Measurements from ENCODE around the gene STAT4.

Gene STAT4

GRCh38 chr2:190994148-190994547, 156.6 kb downstream of the STAT4 start:
- no peak for DNase-seq (ENCODE audit: low spot score)

DNA sequence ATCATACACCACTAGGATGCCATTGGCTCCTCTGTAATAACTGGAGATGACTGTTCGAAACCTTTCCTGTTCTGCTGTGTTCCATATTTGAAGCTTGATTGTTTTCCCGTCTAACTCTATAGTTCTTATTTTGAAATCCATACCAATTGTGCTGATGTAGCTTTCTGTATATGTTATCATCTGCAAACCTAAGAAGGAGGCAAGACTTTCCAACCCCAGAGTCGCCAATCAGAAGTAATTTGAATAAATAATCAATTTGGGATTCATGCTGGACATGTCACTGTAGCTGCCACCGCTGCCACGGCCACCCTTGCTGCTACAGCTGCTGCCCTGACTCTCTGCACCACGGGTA, 157.5 kb downstream of the STAT4 start:
- DNase-seq (ENCODE audit: low spot score): no peak

- DNase-seq (ENCODE audit: low spot score): no peak
Observed at GRCh38 chr2:190990132-190990531, 160.7 kb downstream of the STAT4 start.

- DNase-seq (ENCODE audit: low spot score): no peak
Observed at GRCh38 chr2:190988910-190989309, 161.9 kb downstream of the STAT4 start.

GRCh38 chr2:190987938-190988337, 162.9 kb downstream of the STAT4 start:
- no peak for DNase-seq (ENCODE audit: low spot score)

DNA sequence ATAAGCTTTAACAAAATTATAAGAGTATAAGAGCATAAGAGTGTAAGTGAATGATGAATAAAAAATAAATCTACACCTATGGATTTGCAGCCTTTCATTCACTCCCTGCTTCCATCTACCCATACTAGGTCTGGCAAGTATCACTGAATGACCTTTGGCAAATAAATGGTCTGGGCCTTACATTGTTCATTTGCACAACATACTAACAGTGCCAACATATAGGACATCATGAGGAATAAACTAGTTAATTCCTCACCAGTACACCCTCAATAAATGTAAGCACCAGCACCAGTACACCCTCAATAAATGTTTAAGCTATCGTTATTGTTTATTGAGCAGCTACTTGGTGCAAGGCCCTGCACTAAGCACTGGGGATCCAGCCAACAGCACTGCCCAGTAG, 163.7 kb downstream of the STAT4 start:
- no peak for DNase-seq (ENCODE audit: low spot score)

DNA sequence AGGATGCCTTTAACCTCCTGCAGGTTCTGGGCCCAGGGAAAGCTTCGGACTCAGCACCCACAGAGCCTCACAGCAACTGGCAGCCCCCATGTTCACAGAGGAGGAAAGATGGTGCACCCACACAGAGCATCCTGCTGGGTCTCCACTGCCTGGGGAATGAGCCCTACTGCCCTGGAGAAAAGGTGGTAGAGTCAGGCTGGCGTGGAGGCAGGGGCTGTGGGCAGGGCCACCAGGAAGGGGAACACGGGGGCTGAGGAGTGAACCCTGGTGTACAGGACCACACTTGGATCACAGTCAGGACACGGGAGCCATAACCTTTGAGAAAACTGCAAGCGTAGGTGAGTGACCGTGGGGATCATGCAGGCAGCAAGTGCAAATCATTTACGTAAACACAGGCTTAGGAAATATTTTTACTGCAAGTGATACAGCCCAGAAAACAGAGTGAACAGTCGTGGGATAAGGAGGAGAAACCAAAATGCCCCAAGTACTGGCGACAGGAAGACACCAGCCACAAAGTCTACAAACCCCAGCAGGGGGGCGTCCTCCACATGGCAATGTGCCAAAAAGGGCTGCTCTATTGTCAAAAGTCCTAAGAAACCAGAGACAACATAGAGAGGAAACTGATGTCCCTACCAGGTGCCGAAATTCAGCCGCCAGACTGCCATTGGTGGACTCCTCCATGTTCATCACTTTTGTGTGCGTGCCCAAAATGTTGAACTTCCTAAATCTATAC, 164.4 kb downstream of the STAT4 start:
- no peak for DNase-seq (ENCODE audit: low spot score)

DNA sequence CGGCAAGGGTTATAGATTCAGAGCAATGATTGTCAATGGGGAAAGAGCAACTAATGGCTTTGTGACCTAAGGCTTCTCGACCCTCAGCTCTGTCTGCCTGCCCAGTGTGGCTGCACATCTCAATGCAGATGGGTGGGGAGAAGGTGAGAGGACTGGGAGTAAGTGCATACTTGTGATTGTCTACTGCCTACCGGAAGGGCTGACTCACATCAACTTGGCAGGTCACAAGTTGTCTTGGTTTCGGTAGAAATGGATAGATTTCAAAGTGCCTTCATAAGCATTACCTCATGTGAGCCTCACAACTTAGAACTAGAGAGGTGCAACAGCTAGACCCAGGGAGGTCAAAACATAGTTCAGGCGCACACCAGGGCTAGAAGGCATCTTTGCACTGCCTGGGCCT, 166.2 kb downstream of the STAT4 start:
- DNase-seq (ENCODE audit: low spot score): no peak

DNA sequence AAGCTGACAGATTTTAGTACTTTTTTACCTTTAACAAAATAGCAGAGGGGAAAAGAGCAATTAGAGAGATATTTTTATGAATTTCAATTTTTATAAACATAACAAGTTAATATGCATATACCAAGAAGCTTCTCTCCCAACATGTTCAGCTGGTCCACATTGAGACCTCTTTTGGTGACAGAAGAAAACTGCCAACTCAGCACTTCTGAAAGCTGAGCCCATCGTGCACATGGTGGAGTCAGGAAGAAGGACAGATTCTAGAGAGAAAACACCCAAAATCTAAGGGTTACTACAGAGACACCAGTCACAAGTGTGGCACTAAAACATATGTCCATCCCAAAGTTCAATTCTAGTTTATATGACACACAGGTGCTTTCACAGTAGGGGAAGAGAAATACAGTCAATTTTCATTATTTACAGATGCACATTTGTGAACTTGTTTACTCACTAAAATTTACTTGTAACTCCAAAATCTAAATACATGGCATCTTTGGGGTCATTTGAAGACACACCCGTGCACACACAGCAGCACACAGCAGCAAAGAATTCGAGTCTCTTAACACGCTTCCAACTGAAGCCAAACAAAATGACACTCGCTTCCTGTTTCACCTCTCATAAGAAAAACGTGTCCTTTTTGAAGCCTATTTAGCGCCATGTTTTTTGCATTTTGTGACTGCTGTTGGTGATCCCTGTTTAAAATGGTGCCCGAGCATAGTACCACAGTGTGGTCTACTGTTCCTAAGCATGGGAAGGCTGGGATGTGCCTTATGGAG, 168.3 kb downstream of the STAT4 start:
- no peak for DNase-seq (ENCODE audit: low spot score)

DNA sequence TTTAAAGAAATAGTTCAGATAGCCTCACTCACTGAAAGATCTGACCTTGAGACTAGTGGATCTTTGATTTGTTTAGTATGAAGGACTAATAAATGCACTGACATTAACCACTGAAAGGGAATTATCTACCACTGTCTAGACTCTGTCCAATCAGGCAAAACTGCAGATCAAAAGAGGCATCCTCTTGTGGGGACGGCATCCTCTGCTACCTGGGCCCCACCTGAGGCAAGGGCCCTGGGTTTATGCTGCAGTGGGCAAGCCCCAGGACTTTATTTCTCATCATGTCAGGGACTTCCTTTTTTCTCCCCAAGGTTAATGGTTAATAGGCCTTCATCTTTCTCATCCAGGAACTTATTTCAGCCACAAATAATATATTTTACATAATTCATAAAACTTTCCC, 169.1 kb downstream of the STAT4 start:
- no peak for DNase-seq (ENCODE audit: low spot score)

DNA sequence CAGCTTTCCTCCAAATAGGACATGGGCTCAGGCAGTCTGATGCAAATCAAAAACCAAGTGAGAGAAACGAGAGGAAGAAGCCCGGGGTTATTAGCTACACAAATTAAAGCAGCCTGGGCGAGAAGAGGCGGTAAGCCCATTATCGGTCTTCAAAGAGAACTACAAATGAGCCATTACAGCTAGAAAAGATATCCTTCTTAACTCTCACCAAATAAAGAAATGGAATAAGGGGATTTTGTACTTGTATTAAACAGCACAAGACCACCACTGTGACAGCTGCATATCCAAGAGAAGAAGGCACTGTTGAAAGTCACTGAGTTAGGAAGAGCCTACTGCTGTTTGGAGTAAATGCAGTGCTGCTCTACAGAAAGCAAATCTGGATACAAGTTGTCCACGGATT, 169.5 kb downstream of the STAT4 start:
- DNase-seq (ENCODE audit: low spot score): no peak

DNA sequence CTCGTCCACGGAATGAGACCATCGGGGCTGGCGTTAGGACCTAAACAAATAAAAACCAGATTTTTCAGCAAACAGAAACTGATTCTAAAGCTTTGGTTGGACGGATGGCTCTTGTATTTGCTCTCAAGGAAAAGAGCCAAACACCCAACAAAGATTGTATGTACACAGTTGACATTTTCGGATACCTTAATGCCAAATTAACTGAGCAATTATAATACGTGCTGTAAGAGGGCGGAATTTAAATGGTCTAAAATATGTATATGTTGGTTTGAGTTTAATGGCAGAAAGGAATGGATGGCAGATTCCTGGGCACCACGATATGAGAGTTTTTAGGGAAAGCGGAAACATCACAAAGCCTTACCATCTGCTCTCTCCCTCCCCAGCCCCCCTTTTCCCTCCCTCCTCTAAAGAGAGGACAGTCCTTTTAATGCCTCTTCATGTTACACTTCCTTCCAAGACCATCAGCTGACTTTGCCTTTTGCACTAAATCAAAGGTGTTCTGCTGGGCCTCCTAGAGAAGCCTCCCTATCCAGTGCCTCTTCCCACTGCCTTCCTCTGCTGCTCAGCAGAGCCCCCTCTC, 170.1 kb downstream of the STAT4 start:
- DNase-seq (ENCODE audit: low spot score): no peak

DNA sequence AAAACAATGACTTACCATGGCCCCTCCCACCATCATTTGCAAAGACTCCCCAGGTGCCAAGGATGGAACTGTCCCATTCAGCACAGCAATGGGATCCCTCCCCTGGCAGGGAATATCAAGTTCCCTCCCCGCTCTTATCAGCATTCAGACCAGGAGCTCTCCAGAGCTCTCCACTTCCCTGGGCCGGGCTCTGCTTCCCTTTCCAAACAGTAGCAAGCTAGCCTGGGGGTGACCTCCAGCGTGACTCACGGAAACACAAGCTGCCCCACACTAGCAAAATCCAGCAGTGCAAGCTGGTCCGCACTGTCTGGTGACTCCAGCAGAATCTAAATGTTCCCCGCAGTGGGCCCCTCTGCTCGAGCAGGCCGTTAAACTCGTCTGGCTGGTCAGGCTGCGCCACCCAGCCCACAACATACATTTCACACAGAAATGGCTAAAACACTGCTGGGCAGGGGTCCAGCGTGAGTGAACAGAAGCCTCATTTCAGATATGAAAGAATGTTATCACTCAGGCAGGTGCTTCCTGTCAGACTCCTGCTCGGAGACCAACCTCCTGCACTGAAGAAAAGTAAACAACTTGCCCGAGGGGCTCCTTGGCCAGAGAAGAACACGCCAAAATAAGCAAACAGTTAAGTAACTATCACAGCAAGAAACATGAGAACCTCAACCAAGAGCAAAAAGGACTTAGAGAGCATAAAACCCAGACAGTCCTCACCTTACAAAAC, 170.7 kb downstream of the STAT4 start:
- DNase-seq (ENCODE audit: low spot score): no peak
